Left ventricle myocardium inferior (tissue), 1 donor: ENCODE data around the gene KATNB1. TPM values are rescaled to one million over a fixed set of nuclear protein-coding genes. Genes with fewer than 3 reads are reported as not detected.

Experiments
- DNase-seq: peaks from one replicate; pipeline ENCODE4 v3.0.0-alpha.2; 2020
- H3K27ac ChIP-seq: fragments of 200-600 bp; replicated peaks from 2 replicates; pipeline ENCODE4 v1.8.0; 2021
- H3K27me3 ChIP-seq: fragments of 200-600 bp; 2 replicates; pipeline ENCODE4 v1.8.0; 2021; ENCODE audit warnings: low read depth
- H3K36me3 ChIP-seq: fragments of 200-600 bp; 2 replicates; pipeline ENCODE4 v1.8.0; 2021
- H3K4me1 ChIP-seq: fragments of 200-600 bp; 2 replicates; pipeline ENCODE4 v1.8.0; 2021
- H3K4me3 ChIP-seq: fragments of 200-600 bp; 2 replicates; pipeline ENCODE4 v1.8.0; 2021; ENCODE audit warnings: mild to moderate bottlenecking, moderate library complexity
- H3K9me3 ChIP-seq: fragments of 200-600 bp; replicated peaks from 2 replicates; pipeline ENCODE4 v1.8.0; 2021
- intact Hi-C: fragments of 100-400 bp; cut with micrococcal nuclease; formaldehyde crosslinking; loops from one replicate; pipeline ENCODE4 v1.11.0; 2022
- total RNA-seq: library from RNA; stranded (reverse); fragmentation: NEBNext Ultra II Directional; extraction: Animal tissue kit (Norgen Biotek cat#: 25700); gene quantifications from one replicate; pipeline ENCODE4 v1.2.1, GENCODE V29; 2021
- TF ChIP-seq, protein P1 (sequence below): fragments of 200-600 bp; IDR thresholded peaks from 2 replicates; pipeline ENCODE4 v1.8.0; 2021; ENCODE audit warnings: antibody characterized with exemption, mild to moderate bottlenecking, borderline replicate concordance
- donor health status: DM: no; HTN: yes; CAD: no; lungs with severe emphysema.

Gene KATNB1
- total RNA-seq, 1 donor from 2014 or later, result 11.2 TPM

DNA sequence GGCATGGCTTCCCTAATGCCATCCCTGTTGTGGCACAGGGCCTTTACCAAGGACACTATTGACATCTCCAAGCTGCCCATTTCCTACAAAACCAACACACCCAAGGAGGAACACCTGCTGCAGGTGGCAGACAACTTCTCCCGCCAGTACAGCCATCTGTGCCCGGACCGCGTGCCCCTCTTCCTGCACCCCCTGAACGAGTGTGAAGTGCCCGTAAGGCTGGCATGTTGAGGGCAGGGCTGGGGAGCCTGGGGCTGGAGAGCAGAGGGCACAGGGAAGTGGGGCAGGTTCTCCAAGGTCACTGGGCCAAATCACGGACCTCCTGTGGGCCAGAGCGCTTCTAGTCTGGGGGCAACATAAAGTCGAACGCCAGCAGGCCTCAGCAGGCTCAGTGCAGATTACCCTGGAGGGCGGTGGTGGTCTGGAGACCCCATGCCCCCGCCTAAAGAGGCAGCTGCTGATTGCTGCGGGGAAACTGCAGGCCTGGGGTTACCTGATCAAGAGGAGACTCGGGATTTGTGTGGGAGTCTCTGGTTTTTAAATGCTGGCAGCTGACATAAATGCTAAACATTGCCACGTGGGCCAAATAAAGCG lies 36.7 kb upstream of the KATNB1 start:
- Histone ChIP-seq H3K36me3 (no peaks in the 10 kb centered on the region), H3K4me3 (no peak overlapping the region), H3K27ac (no peak overlapping the region), H3K4me1 (no peaks in the 10 kb centered on the region), H3K27me3 (peaks cover 5% of the 10 kb centered on the region), H3K9me3 (no peaks in the 10 kb centered on the region)
- TF ChIP-seq, protein P1, sequence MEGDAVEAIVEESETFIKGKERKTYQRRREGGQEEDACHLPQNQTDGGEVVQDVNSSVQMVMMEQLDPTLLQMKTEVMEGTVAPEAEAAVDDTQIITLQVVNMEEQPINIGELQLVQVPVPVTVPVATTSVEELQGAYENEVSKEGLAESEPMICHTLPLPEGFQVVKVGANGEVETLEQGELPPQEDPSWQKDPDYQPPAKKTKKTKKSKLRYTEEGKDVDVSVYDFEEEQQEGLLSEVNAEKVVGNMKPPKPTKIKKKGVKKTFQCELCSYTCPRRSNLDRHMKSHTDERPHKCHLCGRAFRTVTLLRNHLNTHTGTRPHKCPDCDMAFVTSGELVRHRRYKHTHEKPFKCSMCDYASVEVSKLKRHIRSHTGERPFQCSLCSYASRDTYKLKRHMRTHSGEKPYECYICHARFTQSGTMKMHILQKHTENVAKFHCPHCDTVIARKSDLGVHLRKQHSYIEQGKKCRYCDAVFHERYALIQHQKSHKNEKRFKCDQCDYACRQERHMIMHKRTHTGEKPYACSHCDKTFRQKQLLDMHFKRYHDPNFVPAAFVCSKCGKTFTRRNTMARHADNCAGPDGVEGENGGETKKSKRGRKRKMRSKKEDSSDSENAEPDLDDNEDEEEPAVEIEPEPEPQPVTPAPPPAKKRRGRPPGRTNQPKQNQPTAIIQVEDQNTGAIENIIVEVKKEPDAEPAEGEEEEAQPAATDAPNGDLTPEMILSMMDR, result no peak
- intact Hi-C loops, result no loop called here
- DNase-seq, result no peak

DNA sequence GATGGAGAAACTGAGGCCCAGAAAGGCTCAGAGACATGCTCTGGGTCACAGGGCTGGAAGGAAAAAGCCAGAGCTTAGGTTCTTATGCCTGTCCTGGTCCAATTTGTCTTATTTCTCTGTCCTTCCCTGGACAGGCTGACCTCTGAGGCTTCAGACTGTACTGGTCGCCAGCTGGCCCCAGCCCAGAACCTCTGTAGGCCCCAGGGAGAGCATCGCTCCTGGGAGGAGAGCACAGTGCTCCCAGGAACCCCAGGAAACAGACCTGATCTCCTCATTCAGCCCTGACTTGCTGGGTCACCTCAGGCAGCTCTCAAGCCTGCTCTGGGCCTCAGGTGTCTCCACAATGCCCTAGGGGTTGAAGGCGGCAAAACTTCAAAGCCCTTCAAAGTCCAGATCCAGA lies 36.1 kb upstream of the KATNB1 start:
- Histone ChIP-seq H3K27me3 (no peaks in the 10 kb centered on the region), H3K4me1 (no peaks in the 10 kb centered on the region), H3K27ac (no peak overlapping the region), H3K36me3 (no peaks in the 10 kb centered on the region), H3K4me3 (no peak overlapping the region), H3K9me3 (no peaks in the 10 kb centered on the region)
- intact Hi-C loops, result no loop called here
- no peak for DNase-seq
- TF ChIP-seq, protein P1, result no peak

DNA sequence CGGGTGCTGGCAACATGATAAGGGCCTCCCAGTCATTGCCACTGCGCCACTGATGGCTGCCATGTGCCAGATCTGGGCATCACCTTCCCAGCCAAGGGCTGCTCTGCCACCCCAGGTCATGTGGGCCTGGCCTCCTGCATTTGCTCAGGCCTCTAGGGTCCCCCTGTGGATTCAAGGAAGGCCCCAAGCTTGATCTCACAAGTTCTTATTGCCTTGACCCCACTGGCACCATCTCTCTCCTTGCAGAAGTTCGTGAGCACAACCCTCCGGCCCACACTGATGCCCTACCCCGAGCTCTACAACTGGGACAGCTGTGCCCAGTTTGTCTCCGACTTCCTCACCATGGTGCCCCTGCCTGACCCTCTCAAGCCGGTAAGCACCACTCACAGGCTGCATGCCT lies 35.7 kb upstream of the KATNB1 start:
- intact Hi-C loops, result no loop called here
- H3K27ac ChIP-seq, result no peak overlapping the region
- TF ChIP-seq, protein P1, result no peak

DNA sequence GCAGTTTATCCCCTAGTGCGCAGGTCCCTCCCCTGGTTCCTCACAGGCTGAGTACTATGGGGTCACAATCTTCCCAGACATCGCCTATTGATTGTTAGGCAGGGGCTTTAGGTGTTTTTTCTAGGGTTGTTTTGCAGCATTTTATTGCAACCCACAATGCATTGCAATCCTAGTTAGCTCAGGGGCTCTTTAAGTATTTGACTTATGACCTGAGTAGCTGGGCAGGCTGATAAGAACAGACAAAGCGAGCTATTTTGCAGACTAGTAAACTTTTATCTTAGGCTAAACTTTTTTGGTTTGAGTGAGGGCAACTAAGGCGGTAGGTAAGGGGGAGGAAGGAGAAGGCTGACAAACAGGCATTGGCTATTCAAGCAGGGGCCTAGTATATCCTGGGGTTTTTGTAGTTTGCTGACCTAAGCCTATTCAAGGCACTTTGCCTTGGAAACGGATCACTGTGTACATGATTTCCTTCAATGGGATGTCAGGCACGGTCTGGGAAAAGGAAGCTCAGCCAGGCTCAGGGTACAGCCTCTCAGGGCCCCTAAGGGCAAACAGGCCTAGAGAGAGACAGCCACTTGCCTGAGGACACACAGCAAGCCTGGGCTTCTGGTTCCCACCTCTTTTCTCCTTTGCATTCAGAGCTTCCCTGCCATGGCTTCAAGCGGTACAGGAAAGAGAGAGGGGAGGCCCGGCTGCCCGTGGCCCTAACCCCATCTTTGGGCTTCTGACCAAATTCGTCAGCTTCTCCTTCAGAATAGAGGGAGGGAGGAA lies 34.6 kb upstream of the KATNB1 start:
- Histone ChIP-seq H3K36me3 (no peaks in the 10 kb centered on the region), H3K9me3 (no peaks in the 10 kb centered on the region), H3K4me3 (no peak overlapping the region), H3K4me1 (no peaks in the 10 kb centered on the region), H3K27me3 (no peaks in the 10 kb centered on the region), H3K27ac (no peak overlapping the region)
- no peak for DNase-seq
- intact Hi-C loops, result no loop called here
- TF ChIP-seq, protein P1, result no peak

More for the DNA sequence above, 35.7 kb upstream of the KATNB1 start:
- Histone ChIP-seq H3K9me3 (no peaks in the 10 kb centered on the region), H3K4me3 (no peak overlapping the region), H3K36me3 (no peaks in the 10 kb centered on the region), H3K4me1 (no peaks in the 10 kb centered on the region), H3K27me3 (no peaks in the 10 kb centered on the region)
- no peak for DNase-seq

DNA sequence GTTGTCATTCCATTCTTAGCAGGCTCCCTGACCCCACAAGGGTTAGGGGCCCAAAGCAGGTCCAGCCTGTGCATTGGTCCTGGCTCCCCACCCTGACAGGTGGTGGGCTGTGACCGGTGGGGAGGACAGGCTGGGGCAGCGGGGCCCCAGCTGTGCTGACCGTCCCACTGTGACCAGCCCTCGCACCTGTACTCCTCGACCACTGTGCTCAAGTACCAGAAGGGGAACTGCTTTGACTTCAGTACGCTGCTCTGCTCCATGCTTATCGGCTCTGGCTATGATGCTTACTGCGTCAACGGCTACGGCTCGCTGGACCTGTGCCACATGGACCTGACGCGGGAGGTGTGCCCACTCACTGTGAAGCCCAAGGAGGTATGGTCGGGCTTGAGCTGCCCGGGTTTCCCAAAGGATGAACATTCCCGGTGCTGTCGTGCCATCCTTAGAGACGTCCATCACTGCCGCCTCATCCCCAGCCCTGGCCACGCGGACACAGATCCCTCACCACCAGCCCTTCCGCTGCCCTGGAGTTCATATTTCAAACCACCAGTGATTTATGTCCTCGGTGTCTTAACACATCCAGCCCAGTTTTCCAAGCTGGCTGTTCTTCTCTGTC lies 33.7 kb upstream of the KATNB1 start:
- Histone ChIP-seq H3K27me3 (no peaks in the 10 kb centered on the region), H3K4me3 (no peak overlapping the region), H3K36me3 (no peaks in the 10 kb centered on the region), H3K4me1 (no peaks in the 10 kb centered on the region), H3K9me3 (no peaks in the 10 kb centered on the region), H3K27ac (no peak overlapping the region)
- no peak for DNase-seq
- intact Hi-C loops, result no loop called here
- TF ChIP-seq, protein P1, result no peak
